ENCODE data around the gene ERI3. TPM values are rescaled to one million over a fixed set of nuclear protein-coding genes. Genes with fewer than 3 reads are reported as not detected.

ERI3 gene
- total and polyA plus RNA-seq, 9 of the 15 experiments (the other 6 are each of a cell fraction or from before 2014, with no cell fraction given), result 47.8 to 93.4 (median 67.2) TPM

DNA sequence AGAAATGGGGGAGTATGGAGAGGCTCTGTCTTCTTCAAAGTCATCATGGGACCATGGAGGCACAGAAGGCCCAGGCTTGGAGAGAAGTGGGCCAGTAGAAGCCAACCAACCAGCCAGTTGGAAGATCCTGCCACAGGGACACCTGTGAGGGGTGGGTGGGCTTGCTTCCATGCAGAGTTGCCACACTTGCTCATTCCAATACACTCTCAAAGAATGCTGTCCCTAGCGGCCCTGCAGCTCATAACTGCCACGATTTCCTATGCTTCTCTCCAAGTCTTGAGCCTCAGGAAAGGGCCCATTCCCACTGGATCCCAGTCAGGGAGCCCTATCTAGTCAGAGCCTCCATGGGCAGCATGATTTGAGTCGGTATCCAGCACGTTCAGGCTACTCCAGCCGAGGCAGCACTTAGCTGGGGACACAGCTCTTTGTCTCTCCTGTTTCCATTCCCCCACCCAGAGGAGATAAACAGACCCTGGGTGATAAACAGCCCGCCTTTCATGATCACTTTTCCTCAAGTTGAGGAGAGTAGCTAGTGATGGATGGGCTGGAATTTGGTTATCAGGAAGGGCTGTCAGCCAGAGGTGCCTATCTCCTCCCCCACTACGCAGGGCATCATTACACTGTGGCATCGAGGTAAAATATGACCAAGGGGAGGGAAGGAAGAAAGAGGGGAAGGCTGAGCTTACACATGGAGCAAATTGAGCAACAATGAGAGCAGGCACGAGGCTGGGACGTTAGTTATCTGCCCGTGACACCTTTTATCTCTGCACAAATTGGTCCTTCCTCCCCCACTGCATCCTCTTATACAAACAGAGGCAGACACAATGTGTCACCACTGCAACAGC, 64.6 kb downstream of the ERI3 start (continued):
- peak; percentile 51; the same call in 1 of the 2 replicates for TF ChIP-seq ZBTB33 (CRISPR knock-in tag; IDR thresholded peaks at IDR 0.05)
- TF ChIP-seq POLR2AphosphoS2 (IDR thresholded peaks at IDR 0.05; ENCODE audit: low read length), result no peak
- no peak for TF ChIP-seq RHOXF2B (CRISPR knock-in tag; conservative IDR thresholded peaks at IDR 0.05)
- no peak for TF ChIP-seq TSHZ1 (CRISPR knock-in tag; IDR thresholded peaks at IDR 0.05)
- TF ChIP-seq CHD1 (IDR thresholded peaks at IDR 0.05; ENCODE audit: low read length), result no peak
- no peak for TF ChIP-seq ID3 (CRISPR knock-in tag; IDR thresholded peaks at IDR 0.05)
- TF ChIP-seq ID3 (tag; IDR thresholded peaks at IDR 0.05), result peak; percentile 88
- no peak for TF ChIP-seq THAP12 (CRISPR knock-in tag; IDR thresholded peaks at IDR 0.05)
- 0 out of 2 replicates have a peak, but pooled peaks have one; percentile 60 for TF ChIP-seq ZNF395 (CRISPR knock-in tag; IDR thresholded peaks at IDR 0.05)
- TF ChIP-seq RBM17 (IDR thresholded peaks at IDR 0.05; ENCODE audit: borderline replicate concordance, low read depth, low read length), result no peak
- TF ChIP-seq, protein P1, sequence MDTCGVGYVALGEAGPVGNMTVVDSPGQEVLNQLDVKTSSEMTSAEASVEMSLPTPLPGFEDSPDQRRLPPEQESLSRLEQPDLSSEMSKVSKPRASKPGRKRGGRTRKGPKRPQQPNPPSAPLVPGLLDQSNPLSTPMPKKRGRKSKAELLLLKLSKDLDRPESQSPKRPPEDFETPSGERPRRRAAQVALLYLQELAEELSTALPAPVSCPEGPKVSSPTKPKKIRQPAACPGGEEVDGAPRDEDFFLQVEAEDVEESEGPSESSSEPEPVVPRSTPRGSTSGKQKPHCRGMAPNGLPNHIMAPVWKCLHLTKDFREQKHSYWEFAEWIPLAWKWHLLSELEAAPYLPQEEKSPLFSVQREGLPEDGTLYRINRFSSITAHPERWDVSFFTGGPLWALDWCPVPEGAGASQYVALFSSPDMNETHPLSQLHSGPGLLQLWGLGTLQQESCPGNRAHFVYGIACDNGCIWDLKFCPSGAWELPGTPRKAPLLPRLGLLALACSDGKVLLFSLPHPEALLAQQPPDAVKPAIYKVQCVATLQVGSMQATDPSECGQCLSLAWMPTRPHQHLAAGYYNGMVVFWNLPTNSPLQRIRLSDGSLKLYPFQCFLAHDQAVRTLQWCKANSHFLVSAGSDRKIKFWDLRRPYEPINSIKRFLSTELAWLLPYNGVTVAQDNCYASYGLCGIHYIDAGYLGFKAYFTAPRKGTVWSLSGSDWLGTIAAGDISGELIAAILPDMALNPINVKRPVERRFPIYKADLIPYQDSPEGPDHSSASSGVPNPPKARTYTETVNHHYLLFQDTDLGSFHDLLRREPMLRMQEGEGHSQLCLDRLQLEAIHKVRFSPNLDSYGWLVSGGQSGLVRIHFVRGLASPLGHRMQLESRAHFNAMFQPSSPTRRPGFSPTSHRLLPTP (IDR thresholded peaks at IDR 0.05; ENCODE audit: borderline replicate concordance, extremely low read depth, insufficient read length), result no peak
- TF ChIP-seq MEF2D (tag; conservative IDR thresholded peaks at IDR 0.05; ENCODE audit: low read depth), result peak; percentile 69; the same call in 1 of the 2 replicates
- peak; percentile 97 for TF ChIP-seq SMARCA4 (IDR thresholded peaks at IDR 0.05)
